Amniotic epithelial cell (primary cell): Measurements from ENCODE around the gene HDHD2.
"Not testable (repeated sequence)": the region's sequence is repeated elsewhere in the genome, so short reads cannot be mapped to it uniquely, and the experiment has no call there.

Source experiments
- DNase-seq: peaks from one replicate; pipeline ENCODE4 v3.0.0-alpha.2; 2010; ENCODE audit warnings: low read depth

The HDHD2 gene

GRCh38 chr18:47150029-47150823 is at the start of gene HDHD2:
Gene HDHD2, minus strand, starts transcription at chr18:47150500. Its CDS starts 14,061 bp downstream, at chr18:47136439.
- peak; percentile 71 for DNase-seq

DNA sequence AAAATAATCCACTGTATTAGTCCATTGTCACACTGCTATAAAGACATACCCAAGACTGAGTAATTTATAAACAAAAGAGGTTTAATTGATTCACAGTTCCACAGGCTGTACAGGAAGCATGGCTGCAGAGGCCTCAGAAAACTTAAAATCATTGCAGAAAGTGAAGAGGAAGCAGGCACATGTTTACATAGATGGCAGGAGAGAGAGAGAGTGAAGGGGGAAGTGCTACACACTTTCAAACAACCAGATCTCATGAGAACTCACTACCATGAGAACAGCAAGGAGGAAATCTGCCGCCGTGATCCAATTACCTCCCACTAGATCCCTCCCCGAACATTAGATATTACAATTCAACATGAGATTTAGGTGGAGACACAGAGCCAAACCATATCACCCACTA is 45.7 kb upstream of the HDHD2 start:
- not testable (repeated sequence) for DNase-seq

DNA sequence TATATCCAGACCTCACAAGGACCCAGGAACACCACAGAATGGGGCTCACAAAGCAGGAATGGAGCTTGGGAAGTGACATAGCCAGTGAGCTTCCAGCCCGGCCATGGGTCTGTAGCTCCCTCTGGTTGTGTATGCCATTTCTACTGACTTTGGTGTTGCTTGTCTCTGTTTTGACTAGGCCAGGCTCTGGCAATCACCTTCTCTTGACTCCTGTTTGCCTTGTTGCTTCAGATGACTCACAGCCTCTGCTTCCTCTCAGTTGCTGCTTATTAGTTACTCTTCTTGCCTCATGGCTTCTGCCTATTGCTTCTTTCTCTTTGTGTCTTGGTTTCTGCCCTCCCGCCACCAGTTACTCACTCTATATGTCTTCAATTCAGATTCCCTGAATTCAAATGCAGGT is 41.7 kb upstream of the HDHD2 start:
- peak; percentile 55 for DNase-seq

- no peak for DNase-seq
These were observed 37.4 kb upstream of the HDHD2 start for GRCh38 chr18:47187721-47188120.

- peak; percentile 83 for DNase-seq
These were observed 34.2 kb upstream of the HDHD2 start for GRCh38 chr18:47184419-47185050.

DNA sequence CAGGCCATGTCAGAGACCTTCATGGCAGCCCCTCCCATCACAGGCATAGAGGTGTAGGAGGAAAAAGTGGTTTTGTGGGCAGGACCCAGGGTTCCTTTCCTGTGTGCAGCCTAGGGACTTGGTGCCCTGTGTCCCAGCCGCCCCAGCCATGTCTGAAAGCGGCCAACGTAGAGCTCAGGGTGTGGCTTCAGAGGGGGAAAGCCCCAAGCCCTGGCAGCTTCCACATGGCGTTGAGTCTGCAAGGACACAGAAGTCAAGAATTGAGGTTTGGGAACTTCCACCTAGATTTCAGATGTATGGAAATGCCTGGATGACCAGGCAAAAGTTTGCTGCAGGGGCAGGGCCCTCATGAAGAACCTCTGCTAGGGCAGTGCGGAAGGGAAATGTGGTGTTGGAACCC is 31.9 kb upstream of the HDHD2 start:
- not testable (repeated sequence) for DNase-seq

DNA sequence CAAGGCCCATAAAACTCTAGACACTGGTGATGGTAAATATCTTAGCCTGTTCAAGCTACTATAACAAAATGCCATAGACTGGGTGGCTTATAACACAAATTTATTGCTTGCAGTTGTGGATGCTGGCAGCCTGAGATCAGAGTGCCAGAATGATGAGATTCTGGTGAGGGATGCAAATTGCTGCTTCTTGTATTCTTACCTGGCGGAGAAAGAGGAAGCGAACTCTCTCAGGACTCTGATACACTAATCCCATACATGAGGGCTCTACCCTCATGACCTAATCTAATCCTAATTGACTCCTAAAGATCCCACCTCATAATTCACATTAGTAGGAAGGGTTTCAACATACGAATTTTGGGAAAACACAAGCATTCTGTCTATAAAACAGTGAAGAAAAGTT is 30.5 kb upstream of the HDHD2 start:
- no peak for DNase-seq

- DNase-seq = no peak
These were observed 29.2 kb upstream of the HDHD2 start for GRCh38 chr18:47179520-47179919.

- peak; percentile 89 for DNase-seq
These were observed 25.7 kb upstream of the HDHD2 start, which contains the start of gene IER3IP1 for GRCh38 chr18:47175898-47176575. Gene IER3IP1, minus strand, starts transcription at chr18:47176364. Its CDS starts 87 bp downstream, at chr18:47176277.

DNA sequence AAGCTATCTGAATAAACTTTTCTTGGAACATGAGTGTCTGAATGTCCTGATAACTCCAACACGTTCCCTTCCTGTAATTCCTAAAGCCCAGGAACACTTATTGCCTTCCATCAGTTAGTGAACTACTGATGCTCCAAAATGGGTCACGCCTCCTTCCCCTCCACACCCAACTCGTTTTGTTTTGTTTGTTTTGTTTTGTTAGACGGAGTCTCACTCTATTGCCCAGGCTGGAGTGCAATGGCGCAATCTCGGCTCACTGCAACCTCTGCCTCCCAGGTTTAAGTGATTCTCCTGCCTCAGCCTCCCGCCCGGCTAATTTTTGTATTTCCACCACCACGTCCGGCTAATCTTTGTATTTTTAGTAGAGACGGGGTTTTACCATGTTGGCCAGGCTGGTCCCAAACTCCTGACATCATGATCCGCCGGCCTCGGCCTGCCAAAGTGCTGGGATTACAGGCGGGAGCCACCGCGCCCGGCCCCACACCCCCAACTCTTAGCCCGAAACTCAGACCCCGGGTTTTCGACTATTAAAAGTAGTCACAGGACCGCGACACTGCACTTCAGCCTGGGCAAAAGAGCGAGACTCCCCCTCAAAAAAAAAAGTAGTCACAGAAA is 25.1 kb upstream of the HDHD2 start:
- no peak for DNase-seq

DNA sequence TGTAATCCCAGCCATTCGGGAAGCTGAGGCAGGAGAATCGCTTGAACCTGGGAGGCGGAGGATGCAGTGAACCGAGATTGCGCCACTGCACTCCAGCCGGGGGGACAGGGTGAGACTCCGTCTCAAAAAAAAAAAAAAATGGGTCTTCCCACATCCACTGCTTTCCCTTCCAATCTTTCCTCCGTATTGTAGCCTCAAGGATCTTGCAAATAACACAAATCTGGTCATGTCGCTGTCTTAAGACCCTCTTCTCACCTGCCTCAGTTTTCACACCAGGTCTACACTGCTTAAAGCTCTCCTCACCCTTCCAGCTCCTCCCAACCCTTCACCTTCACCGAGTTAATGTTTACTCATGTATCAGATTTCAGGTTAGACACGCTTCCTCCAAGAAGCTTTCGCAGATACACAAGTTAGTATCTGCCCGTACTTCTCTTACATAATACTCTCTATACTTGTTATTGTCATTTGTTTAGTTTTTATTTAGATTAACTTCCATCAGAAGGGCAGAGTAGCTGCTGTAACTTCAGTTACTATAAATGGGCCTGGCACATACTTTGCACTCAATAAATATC is 24.3 kb upstream of the HDHD2 start:
- no peak for DNase-seq

DNA sequence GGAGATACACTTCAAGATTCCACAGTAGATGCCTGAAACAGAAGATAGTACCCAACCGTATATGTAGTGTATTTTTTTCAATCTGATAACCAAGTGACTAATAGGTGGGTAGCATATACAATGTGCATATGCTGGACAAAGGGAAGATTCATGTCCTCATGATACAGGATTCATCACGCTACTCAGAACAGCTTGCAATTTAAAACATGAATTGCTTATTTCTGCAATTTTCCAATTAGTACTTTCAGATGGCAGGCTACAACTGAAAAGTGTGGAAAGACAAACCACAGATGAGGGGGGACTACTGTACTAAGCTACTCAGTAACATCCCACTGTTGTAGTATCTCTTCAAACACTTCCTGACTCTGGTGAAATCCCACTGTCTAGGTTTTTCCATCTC is 22.2 kb upstream of the HDHD2 start:
- peak; percentile 29 for DNase-seq

DNA sequence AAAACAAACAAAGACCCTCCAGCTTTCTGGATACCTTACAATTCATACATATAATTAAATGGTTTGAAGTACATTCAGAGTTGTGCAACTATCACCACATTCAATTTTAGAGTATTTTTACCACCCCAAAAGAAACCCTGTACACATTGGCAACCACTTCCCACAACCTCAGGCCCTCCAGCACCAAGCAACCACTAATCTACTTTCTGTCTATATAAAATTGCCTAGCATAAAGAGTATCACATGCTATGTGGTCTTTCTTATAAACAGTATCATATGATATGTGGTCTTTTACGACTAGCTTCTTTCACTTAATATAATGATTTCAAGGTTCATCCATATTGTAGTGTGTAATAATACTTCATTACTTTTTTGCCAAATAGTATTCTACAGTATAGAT is 18.6 kb upstream of the HDHD2 start:
- DNase-seq = no peak

- no peak for DNase-seq
These were observed 18.2 kb upstream of the HDHD2 start for GRCh38 chr18:47168509-47168908.

GRCh38 chr18:47166294-47166693 is 16.0 kb upstream of the HDHD2 start:
- DNase-seq = peak; percentile 29

DNA sequence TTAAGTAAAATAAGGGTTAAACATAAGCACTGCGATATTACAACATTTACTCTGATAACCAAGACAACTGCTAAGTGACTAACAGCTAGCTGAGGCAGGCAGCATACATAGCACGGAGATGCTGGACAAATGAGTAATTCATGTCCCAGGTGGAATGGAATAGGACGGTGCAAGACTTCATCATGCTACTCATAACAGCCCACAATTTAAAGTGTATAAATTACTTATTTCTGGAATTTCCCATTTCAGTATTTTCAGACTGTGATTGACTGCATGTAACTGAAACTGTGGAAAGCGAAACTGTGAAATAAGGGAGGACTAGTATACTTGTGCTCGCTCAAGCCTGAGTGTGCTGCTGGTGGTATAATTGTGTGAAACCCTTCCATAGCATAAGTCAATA is 12.9 kb upstream of the HDHD2 start:
- DNase-seq = peak; percentile 87

DNA sequence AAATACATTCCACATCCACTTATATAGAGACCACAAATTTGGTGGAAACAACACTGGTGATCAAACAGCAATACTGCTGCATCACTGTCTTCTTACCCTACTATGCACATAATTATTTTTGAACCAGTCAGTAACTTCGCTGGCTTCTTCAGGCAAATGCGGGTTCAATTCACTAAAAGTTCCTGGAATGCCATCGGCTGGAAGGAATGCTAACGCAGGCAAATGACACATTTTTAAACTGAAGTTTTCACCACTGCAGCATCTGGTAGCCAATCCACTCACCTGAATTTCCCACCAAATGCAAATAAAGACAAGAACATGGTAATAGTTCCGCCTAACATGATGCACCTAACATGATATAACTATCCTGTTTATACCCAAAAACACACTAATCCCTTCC is 10.0 kb upstream of the HDHD2 start:
- no peak for DNase-seq

DNA sequence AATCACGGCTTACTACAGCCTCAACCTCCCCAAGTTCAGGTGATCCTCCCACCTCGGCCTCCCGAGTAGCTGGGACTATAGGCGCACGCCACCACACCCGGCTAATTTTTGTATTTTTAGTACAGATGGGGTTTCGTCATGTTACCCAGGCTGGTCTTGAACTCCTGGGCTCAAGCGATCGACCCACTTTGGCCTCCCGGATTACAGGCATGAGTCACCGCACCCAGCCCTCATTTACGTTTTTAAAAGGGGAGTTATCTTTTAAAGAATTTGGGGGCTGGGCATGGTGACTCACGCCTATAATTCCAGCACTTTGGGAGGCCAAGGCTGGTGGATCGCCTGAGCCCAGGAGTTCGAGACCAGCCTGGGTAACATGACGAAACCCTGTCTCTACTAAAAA is 8.1 kb upstream of the HDHD2 start:
- peak; percentile 63 for DNase-seq

GRCh38 chr18:47151439-47151838 is 1.1 kb upstream of the HDHD2 start:
- no peak for DNase-seq

GRCh38 chr18:47150824-47151366 is 595 bp upstream of the HDHD2 start:
- DNase-seq = no peak

DNA sequence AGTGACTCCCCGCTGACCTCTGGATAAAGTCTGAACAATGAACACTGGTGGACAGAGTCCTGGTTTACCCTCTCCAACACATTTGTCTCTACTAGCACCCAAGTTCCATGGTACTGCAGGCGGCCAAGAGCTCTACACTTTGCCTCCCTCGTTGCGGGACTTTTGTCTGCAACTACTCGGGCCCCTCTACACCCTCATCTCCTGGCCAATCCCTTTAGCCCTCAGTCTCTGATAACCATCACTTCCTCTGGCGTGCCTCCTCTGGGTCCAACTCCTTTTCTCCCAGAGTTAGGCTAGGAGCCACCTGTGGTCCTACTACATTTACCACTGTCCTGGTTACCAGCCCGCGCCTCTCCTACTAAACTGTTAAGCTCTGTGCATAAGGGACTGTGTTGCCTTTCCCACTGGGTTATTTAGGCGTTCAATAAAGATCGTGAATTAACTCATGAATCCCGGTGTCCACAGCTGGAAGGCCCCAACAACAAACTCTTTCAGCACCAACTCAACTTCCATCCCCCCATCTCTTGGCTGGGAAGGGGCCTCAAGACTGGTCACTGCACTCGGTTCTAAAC is 757 bp downstream of the HDHD2 start:
- DNase-seq = no peak

GRCh38 chr18:47146206-47146605 is 4.1 kb downstream of the HDHD2 start:
- DNase-seq = no peak
